ENCODE data around the gene SOAT1.

- TF ChIP-seq RAD21 (IDR thresholded peaks at IDR 0.05 in 1 of 2, conservative IDR thresholded peaks at IDR 0.05 in 1 of 2; ENCODE audit: low read depth in 2 of 2, low read length in 2 of 2) (no peak), CTCF (IDR thresholded peaks at IDR 0.05; ENCODE audit: control extremely low read depth in 1 of 3, insufficient read depth in 1 of 3, low read depth in 1 of 3, low read length in 3 of 3) (no peak), CBX5 (IDR thresholded peaks at IDR 0.05; ENCODE audit: low read depth, low read length) (no peak), GTF2F1 (IDR thresholded peaks at IDR 0.05; ENCODE audit: borderline replicate concordance, low read depth, low read length) (no peak), TAF1 (IDR thresholded peaks at IDR 0.05; ENCODE audit: low read depth, low read length) (no peak), YY1 (IDR thresholded peaks at IDR 0.05; ENCODE audit: low read depth, low read length) (no peak)
These were observed 24.9 kb downstream of the SOAT1 start for GRCh38 chr1:179318491-179318890.
